GM08714 (cell line): ENCODE results near the gene KIF6.

Experiments
- H3K4me3 ChIP-seq: fragments of 200-500 bp; sonication (Bioruptor generic); 2 replicates; pipeline ENCODE4 v1.5.1; 2014; ENCODE audit warnings: mild to moderate bottlenecking, low read length, inconsistent platforms
- ZNF274 ChIP-seq: IDR thresholded peaks from 2 replicates; pipeline ENCODE4 v1.6.1; 2012; ENCODE audit warnings: mild to moderate bottlenecking, low read depth, low read length

Gene KIF6

GRCh38 chr6:39353698-39354315 lies 371.4 kb downstream of the KIF6 start:
- no peak overlapping the region for H3K4me3 ChIP-seq
- TF ChIP-seq ZNF274: no peak

GRCh38 chr6:39350723-39351505 lies 374.3 kb downstream of the KIF6 start:
- TF ChIP-seq ZNF274: no peak
- H3K4me3 ChIP-seq: no peak overlapping the region

- TF ChIP-seq ZNF274: no peak
Observed at GRCh38 chr6:39348740-39349139, 376.5 kb downstream of the KIF6 start.

GRCh38 chr6:39347906-39348585 lies 377.2 kb downstream of the KIF6 start:
- TF ChIP-seq ZNF274: no peak
- H3K4me3 ChIP-seq: no peak overlapping the region

More at GRCh38 chr6:39348740-39349139, 376.5 kb downstream of the KIF6 start:
- H3K4me3 ChIP-seq: no peak overlapping the region

DNA sequence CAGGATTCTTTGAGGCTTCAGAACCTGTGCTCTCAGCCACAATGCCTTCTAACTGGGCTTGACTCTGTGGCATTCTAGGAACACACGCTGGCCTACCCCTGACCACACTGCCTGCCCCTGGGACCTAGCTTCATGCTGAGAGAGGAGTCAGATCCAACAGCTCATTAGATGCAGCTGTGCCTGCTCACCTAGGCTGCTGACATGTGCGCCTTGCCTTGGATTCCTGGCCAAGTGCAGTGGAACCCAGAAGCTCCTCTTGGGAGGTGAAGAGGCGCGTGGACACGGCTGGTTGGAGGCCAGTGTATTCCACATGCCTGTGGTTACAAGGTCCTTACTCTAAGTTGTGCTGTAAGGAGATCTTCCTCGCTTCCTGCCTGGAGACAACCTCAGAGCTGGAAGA lies 378.0 kb downstream of the KIF6 start:
- no peak for TF ChIP-seq ZNF274
- H3K4me3 ChIP-seq: no peak overlapping the region

GRCh38 chr6:39344821-39345280 lies 380.4 kb downstream of the KIF6 start:
- H3K4me3 ChIP-seq: no peak overlapping the region
- no peak for TF ChIP-seq ZNF274

- H3K4me3 ChIP-seq: no peak overlapping the region
- TF ChIP-seq ZNF274: no peak
Observed at GRCh38 chr6:39343396-39343870, 381.8 kb downstream of the KIF6 start.

GRCh38 chr6:39342692-39343395 lies 382.4 kb downstream of the KIF6 start:
- no peak overlapping the region for H3K4me3 ChIP-seq
- no peak for TF ChIP-seq ZNF274

GRCh38 chr6:39341937-39342336 lies 383.3 kb downstream of the KIF6 start:
- TF ChIP-seq ZNF274: no peak
- no peak overlapping the region for H3K4me3 ChIP-seq

DNA sequence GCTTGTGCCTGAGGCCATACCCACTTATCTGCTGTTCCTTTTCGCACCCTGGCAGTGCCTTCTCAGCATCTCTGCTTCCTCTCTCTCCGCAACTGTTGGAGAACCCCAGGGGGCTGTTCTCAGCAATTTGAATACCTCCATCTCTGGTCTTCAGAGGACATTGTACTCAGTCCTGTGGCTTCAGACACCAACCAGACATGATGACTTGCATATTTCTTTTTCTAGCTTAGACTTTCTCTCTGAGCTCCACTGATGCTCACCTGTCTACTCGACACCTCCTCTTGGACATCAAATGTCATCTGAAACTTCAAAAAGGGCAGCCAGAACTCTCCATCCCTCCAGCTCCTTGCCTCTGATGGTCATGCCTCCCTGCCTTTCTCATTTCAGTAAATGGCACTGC lies 383.9 kb downstream of the KIF6 start:
- TF ChIP-seq ZNF274: no peak
- H3K4me3 ChIP-seq: no peak overlapping the region

DNA sequence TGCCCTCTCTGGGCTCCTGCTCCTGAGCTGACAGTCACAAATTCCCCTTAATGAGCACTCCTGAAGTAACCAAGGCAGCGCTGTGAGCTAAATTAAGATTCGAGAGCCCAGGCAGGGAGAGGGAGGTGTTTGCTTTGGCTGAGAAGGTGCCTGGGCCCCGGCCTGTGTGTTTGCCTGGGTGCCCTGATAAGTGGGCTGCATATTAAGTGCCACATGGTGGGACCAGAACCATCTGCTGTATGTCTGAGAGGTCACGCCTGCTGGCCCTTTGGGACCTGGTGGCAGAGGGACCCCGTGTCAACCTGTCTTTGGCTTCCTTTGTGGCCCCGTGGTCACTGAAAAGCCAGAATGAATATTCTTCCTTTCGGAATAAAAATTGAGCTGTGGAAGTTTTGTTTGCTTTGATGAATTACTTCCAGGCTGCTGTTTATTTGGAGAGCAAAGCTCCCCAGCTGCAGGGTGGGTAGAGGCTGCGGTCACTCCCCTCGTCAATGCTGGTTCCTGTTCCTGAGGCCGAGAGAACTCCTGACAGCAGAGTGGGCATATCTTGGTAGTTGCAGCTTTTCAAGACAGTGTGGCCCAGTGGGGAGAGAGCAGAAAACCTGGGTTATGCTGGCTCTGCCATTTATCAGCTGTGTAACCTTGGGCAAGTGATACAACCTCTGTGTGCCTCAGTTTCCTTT lies 385.2 kb downstream of the KIF6 start:
- H3K4me3 ChIP-seq: no peak overlapping the region
- no peak for TF ChIP-seq ZNF274

- no peak for TF ChIP-seq ZNF274
- H3K4me3 ChIP-seq: no peak overlapping the region
Observed at GRCh38 chr6:39339096-39339867, 385.9 kb downstream of the KIF6 start.

GRCh38 chr6:39338397-39338796 lies 386.8 kb downstream of the KIF6 start:
- no peak overlapping the region for H3K4me3 ChIP-seq
- no peak for TF ChIP-seq ZNF274
